ENCODE measurements around the gene HOXC9.

The HOXC9 gene

GRCh38 chr12:54045868-54046521 is 46.0 kb downstream of the HOXC9 start:
- TF ChIP-seq CTCF (IDR thresholded peaks at IDR 0.05; ENCODE audit: low read depth, low read length): no peak
- DNase-seq (ENCODE audit: extremely low read depth, low read depth): no peak

- no peak for DNase-seq (ENCODE audit: extremely low read depth, low read depth)
- no peak for TF ChIP-seq CTCF (IDR thresholded peaks at IDR 0.05; ENCODE audit: low read depth, low read length)
Measured at GRCh38 chr12:54046809-54047159, 46.8 kb downstream of the HOXC9 start.

- no peak for TF ChIP-seq CTCF (IDR thresholded peaks at IDR 0.05; ENCODE audit: low read depth, low read length)
Measured at GRCh38 chr12:54047160-54047963, 47.4 kb downstream of the HOXC9 start.

GRCh38 chr12:54047964-54048303 is 48.0 kb downstream of the HOXC9 start:
- no peak for DNase-seq (ENCODE audit: extremely low read depth, low read depth)
- no peak for TF ChIP-seq CTCF (IDR thresholded peaks at IDR 0.05; ENCODE audit: low read depth, low read length)

More at GRCh38 chr12:54047160-54047963, 47.4 kb downstream of the HOXC9 start:
- DNase-seq (ENCODE audit: extremely low read depth, low read depth): no peak

- DNase-seq (ENCODE audit: extremely low read depth, low read depth): no peak
- TF ChIP-seq CTCF (IDR thresholded peaks at IDR 0.05; ENCODE audit: low read depth, low read length): no peak
Measured at GRCh38 chr12:54048406-54049093, 48.6 kb downstream of the HOXC9 start.

- no peak for DNase-seq (ENCODE audit: extremely low read depth, low read depth)
- TF ChIP-seq CTCF (IDR thresholded peaks at IDR 0.05; ENCODE audit: low read depth, low read length): no peak
Measured at GRCh38 chr12:54049108-54049507, 49.1 kb downstream of the HOXC9 start.

GRCh38 chr12:54050482-54050810 is 50.5 kb downstream of the HOXC9 start:
- no peak for TF ChIP-seq CTCF (IDR thresholded peaks at IDR 0.05; ENCODE audit: low read depth, low read length)
- no peak for DNase-seq (ENCODE audit: extremely low read depth, low read depth)
